ENCODE data around the gene ZBTB46. TPM values are rescaled to one million over a fixed set of nuclear protein-coding genes. Genes with fewer than 3 reads are reported as not detected.

Gene ZBTB46
- total RNA-seq, 1 experiment from 2014 or later, result 10.7 TPM

DNA sequence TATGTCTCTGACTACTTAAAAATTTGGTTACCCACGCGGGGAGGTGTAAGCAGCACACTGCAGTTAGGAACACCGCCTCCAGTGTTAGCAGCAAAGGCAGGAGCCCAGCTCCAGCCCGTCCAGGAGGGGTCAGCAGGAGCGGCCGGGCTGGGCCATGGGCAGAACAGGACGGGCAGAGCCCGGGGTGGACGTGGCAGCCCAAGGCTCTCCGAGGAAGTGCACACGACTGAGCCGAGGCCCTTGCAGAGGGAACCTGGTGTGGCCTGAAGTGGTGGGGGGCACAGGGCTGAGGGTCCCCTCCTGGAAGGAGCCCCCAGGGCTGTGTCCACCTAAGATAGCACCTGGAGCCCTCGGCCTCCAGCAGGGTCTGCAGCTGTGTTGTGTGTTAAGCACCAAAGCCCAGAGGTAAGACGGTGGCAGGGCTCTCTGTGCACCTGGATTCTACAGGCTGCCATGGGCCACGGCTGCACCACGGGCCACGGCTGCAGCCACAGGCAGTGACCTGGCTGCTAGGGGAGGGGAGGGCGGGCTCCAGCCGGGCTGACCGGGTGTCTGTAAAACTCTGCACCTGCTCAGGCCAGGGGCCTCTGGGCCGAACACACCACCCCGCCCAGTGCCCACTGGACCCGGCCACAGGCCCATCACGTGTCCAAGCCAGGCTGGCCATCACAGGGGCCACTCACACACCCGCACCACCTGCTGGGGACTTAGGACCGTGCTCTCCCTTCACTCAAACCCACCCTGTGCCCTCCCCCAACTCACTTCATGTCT, 84.9 kb downstream of the ZBTB46 start:
- no TSS peak for BruUV-seq (replicated peaks)

DNA sequence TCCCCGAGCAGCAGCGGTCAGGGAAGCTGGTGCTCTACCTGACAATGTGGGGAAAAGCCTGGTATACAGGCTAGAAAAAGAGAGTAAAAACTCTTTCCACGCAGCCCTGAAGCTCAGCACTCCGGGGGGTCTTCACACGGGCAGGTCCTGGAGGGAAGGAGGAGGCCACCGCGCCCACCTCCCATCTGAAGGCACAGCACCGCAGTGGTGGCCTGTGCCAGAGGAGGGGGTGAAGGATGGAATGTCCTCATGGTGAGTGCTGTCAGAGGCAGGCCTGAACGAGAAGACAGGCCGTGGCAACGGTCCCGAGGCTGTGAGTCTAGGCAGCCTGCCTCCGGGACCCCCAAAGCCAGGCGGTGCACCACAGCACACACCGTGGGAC, 85.6 kb downstream of the ZBTB46 start:
- no peaks in the 10 kb centered on the region for H3K27me3 ChIP-seq (ENCODE audit: insufficient read depth, low read length)
- ChIA-PET POLR2A (no interaction called here), RAD21 (ENCODE audit: low non-redundant PET in 1 of 2, low total read pairs in 2 of 2, uncharacterized antibody in 2 of 2, unreplicated experiment in 2 of 2) (no interaction called here), CTCF (no interaction called here)
- H3K4me2 ChIP-seq (ENCODE audit: low read length), result no peak overlapping the region
- no peak overlapping the region for H3K27ac ChIP-seq (ENCODE audit: low read depth, low read length)
- no peak overlapping the region for H3K9ac ChIP-seq (ENCODE audit: low read length)
- peaks cover 7 to 13% of the 10 kb centered on the region in 2 experiments; a peak in 3 of 4 replicates for H3K4me1 ChIP-seq (ENCODE audit: control insufficient read depth in 1 of 2, insufficient read depth in 2 of 2, low read length in 2 of 2)
- no peak for ATAC-seq
- H3K9me3 ChIP-seq (ENCODE audit: control insufficient read depth in 1 of 2, insufficient read depth in 1 of 2, low read depth in 1 of 2, low read length in 2 of 2), result no peaks in the 10 kb centered on the region
- DNase-seq (ENCODE audit: low read depth, low spot score), result no peak
- BruUV-seq (replicated peaks), result no TSS peak
- intact Hi-C loops (cut with micrococcal nuclease), result no loop called here
- H3K4me3 ChIP-seq (replicated peaks in 1 of 2; ENCODE audit: low read depth in 1 of 2, low read length in 2 of 2), result no peak overlapping the region
- no peaks in the 10 kb centered on the region for H4K20me1 ChIP-seq (ENCODE audit: insufficient read depth)
- peaks cover 3 to 23% of the 10 kb centered on the region in 2 experiments; a peak in 2 of 4 replicates for H3K36me3 ChIP-seq (ENCODE audit: control insufficient read depth in 1 of 2, insufficient read depth in 2 of 2, low read length in 2 of 2)
- H2AFZ ChIP-seq (ENCODE audit: low read depth, low read length, poor library complexity, severe bottlenecking), result no peak overlapping the region
- no peaks in the 10 kb centered on the region for H3K9me2 ChIP-seq (ENCODE audit: insufficient read depth)
- peaks cover 18% of the 10 kb centered on the region for H3K79me2 ChIP-seq (ENCODE audit: insufficient read depth, low read length)
- TF ChIP-seq POLR2AphosphoS5 (IDR thresholded peaks at IDR 0.05; ENCODE audit: low read depth, low read length) (no peak), ZFX (IDR thresholded peaks at IDR 0.05) (no peak), CEBPB (IDR thresholded peaks at IDR 0.05; ENCODE audit: low read depth) (no peak), TCF7L2 (IDR thresholded peaks at IDR 0.05; ENCODE audit: borderline replicate concordance, extremely low read depth, insufficient read depth, insufficient read length) (no peak), YY1 (IDR thresholded peaks at IDR 0.05; ENCODE audit: extremely low read depth, insufficient replicate concordance, low read depth, low read length) (no peak), RAD21 (IDR thresholded peaks at IDR 0.05; ENCODE audit: low read depth) (no peak), FOSL1 (IDR thresholded peaks at IDR 0.05; ENCODE audit: low read depth) (no peak), SIN3A (IDR thresholded peaks at IDR 0.05; ENCODE audit: low read depth) (no peak), JUND (IDR thresholded peaks at IDR 0.05) (no peak), SRF (IDR thresholded peaks at IDR 0.05; ENCODE audit: low read depth) (no peak), POLR2A (IDR thresholded peaks at IDR 0.05; ENCODE audit: borderline replicate concordance, extremely low read depth, insufficient read depth, insufficient read length) (no peak), EZH2phosphoT487 (IDR thresholded peaks at IDR 0.05; ENCODE audit: borderline replicate concordance) (no peak)
- TF ChIP-seq, protein P1, sequence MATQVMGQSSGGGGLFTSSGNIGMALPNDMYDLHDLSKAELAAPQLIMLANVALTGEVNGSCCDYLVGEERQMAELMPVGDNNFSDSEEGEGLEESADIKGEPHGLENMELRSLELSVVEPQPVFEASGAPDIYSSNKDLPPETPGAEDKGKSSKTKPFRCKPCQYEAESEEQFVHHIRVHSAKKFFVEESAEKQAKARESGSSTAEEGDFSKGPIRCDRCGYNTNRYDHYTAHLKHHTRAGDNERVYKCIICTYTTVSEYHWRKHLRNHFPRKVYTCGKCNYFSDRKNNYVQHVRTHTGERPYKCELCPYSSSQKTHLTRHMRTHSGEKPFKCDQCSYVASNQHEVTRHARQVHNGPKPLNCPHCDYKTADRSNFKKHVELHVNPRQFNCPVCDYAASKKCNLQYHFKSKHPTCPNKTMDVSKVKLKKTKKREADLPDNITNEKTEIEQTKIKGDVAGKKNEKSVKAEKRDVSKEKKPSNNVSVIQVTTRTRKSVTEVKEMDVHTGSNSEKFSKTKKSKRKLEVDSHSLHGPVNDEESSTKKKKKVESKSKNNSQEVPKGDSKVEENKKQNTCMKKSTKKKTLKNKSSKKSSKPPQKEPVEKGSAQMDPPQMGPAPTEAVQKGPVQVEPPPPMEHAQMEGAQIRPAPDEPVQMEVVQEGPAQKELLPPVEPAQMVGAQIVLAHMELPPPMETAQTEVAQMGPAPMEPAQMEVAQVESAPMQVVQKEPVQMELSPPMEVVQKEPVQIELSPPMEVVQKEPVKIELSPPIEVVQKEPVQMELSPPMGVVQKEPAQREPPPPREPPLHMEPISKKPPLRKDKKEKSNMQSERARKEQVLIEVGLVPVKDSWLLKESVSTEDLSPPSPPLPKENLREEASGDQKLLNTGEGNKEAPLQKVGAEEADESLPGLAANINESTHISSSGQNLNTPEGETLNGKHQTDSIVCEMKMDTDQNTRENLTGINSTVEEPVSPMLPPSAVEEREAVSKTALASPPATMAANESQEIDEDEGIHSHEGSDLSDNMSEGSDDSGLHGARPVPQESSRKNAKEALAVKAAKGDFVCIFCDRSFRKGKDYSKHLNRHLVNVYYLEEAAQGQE (IDR thresholded peaks at IDR 0.05; ENCODE audit: low read depth), result no peak
- TF ChIP-seq, protein P2, sequence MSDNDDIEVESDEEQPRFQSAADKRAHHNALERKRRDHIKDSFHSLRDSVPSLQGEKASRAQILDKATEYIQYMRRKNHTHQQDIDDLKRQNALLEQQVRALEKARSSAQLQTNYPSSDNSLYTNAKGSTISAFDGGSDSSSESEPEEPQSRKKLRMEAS (IDR thresholded peaks at IDR 0.05), result no peak
- TF ChIP-seq, protein P3, sequence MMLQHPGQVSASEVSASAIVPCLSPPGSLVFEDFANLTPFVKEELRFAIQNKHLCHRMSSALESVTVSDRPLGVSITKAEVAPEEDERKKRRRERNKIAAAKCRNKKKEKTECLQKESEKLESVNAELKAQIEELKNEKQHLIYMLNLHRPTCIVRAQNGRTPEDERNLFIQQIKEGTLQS (IDR thresholded peaks at IDR 0.05), result no peak

More for the DNA sequence above, 84.9 kb downstream of the ZBTB46 start:
- H3K9me3 ChIP-seq (ENCODE audit: control insufficient read depth in 1 of 2, insufficient read depth in 1 of 2, low read depth in 1 of 2, low read length in 2 of 2), result no peaks in the 10 kb centered on the region
- ChIA-PET POLR2A (no interaction called here), RAD21 (ENCODE audit: low non-redundant PET in 1 of 2, low total read pairs in 2 of 2, uncharacterized antibody in 2 of 2, unreplicated experiment in 2 of 2) (no interaction called here), CTCF (no interaction called here)
- intact Hi-C loops (cut with micrococcal nuclease), result no loop called here
- H3K27ac ChIP-seq (ENCODE audit: low read depth, low read length), result no peak overlapping the region; the same call in 1 of the 2 replicates
- H3K79me2 ChIP-seq (ENCODE audit: insufficient read depth, low read length), result peaks cover 12% of the 10 kb centered on the region
- no peak overlapping the region for H3K9ac ChIP-seq (ENCODE audit: low read length)
- H3K27me3 ChIP-seq (ENCODE audit: insufficient read depth, low read length), result no peaks in the 10 kb centered on the region
- ATAC-seq (no peak), DNase-seq (ENCODE audit: low read depth, low spot score) (no peak)
- H3K4me1 ChIP-seq (ENCODE audit: control insufficient read depth in 1 of 2, insufficient read depth in 2 of 2, low read length in 2 of 2), result peaks cover 7 to 10% of the 10 kb centered on the region in 2 experiments; a peak in 3 of 4 replicates
- no peak overlapping the region for H3K4me3 ChIP-seq (replicated peaks in 1 of 2; ENCODE audit: low read depth in 1 of 2, low read length in 2 of 2)
- TF ChIP-seq CBX3 (IDR thresholded peaks at IDR 0.05; ENCODE audit: low read depth) (no peak), POLR2AphosphoS5 (IDR thresholded peaks at IDR 0.05; ENCODE audit: low read depth, low read length) (peak; percentile 29; the same call in 1 of the 2 replicates)
- H4K20me1 ChIP-seq (ENCODE audit: insufficient read depth), result no peaks in the 10 kb centered on the region
- H3K9me2 ChIP-seq (ENCODE audit: insufficient read depth), result no peaks in the 10 kb centered on the region
- peaks cover 3 to 23% of the 10 kb centered on the region in 2 experiments; a peak in 2 of 4 replicates for H3K36me3 ChIP-seq (ENCODE audit: control insufficient read depth in 1 of 2, insufficient read depth in 2 of 2, low read length in 2 of 2)
- H2AFZ ChIP-seq (ENCODE audit: low read depth, low read length, poor library complexity, severe bottlenecking), result no peak overlapping the region
- H3K4me2 ChIP-seq (ENCODE audit: low read length), result no peak overlapping the region

Data from HCT116 (cell line).